Measurements from ENCODE around the gene GLCCI1.
"Not testable (repeated sequence)": the region's sequence is repeated elsewhere in the genome, so short reads cannot be mapped to it uniquely, and the experiment has no call there.

The GLCCI1 gene

GRCh38 chr7:7992506-7992905 is 23.9 kb downstream of the GLCCI1 start:
- no peak for DNase-seq

GRCh38 chr7:7995348-7995747 is 26.8 kb downstream of the GLCCI1 start:
- DNase-seq, result not testable (repeated sequence)

DNA sequence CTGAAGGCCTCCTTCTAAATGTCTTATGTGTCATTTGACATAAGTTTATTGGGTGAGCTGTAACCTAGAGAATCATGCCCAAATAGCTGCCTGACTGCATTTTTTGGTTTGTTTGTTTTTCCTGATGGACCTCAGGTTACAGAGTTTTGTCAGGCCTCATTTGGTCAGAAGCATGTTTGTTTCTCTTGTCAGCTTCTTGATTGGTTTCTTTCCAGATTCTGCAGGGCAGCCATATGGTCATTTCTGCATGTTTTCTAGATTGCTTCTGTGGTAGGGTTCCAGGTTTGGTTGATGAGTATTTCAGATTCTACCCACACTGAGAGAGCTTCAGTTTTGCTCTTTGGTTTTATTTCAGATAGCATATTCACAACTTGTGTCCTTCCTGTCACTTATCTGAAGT is 28.0 kb downstream of the GLCCI1 start:
- no peak for DNase-seq

- no peak for DNase-seq
These were observed 31.8 kb downstream of the GLCCI1 start for GRCh38 chr7:8000315-8000941.

GRCh38 chr7:8003077-8003476 is 34.5 kb downstream of the GLCCI1 start:
- DNase-seq, result no peak

DNA sequence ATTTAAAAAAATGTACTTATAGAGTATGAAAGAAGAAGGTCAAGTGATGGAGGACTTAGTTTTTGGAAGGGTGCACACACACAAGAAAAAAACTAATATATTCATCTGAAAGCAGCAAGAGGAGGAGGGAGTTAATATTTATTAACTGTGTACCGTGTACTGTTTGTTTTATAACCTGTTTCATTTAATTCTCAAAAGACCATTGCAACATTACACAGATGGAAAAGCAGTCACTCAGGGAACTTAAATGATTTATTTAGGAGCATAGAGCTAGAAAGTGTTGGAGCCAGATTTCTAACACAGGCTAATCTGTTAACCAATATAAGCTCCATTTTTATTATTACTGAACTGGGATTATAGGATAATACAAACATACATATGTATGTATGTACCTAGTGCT is 36.7 kb downstream of the GLCCI1 start:
- no peak for DNase-seq

GRCh38 chr7:8014399-8014798 is 45.8 kb downstream of the GLCCI1 start:
- DNase-seq, result no peak

GRCh38 chr7:8015100-8015745 is 46.6 kb downstream of the GLCCI1 start:
- DNase-seq, result no peak

GRCh38 chr7:8015746-8016120 is 47.1 kb downstream of the GLCCI1 start:
- DNase-seq, result no peak

GRCh38 chr7:8017423-8017822 is 48.8 kb downstream of the GLCCI1 start:
- DNase-seq, result no peak

- DNase-seq, result no peak
These were observed 50.4 kb downstream of the GLCCI1 start for GRCh38 chr7:8018961-8019360.

DNA sequence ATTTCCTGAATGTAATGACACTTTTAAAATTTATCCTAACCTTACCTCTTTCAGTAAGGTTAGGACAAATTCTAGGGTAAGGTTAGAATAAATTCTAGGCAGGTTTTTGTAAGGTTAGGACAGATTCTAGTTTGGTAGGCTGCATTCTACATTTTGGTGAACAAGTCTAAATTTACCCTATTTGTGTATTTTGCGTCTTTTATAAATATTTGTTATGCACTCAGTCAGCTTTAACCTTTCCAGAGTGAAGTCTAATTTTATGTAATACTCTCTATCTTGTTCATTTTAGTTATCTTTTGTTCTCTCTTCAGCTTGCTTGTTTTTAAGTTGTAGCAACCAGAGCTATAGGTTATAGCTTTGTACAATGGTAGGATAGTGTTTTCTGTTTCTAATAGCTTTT is 54.0 kb downstream of the GLCCI1 start:
- DNase-seq, result no peak

GRCh38 chr7:8035192-8035591 is 66.6 kb downstream of the GLCCI1 start:
- DNase-seq, result no peak

DNA sequence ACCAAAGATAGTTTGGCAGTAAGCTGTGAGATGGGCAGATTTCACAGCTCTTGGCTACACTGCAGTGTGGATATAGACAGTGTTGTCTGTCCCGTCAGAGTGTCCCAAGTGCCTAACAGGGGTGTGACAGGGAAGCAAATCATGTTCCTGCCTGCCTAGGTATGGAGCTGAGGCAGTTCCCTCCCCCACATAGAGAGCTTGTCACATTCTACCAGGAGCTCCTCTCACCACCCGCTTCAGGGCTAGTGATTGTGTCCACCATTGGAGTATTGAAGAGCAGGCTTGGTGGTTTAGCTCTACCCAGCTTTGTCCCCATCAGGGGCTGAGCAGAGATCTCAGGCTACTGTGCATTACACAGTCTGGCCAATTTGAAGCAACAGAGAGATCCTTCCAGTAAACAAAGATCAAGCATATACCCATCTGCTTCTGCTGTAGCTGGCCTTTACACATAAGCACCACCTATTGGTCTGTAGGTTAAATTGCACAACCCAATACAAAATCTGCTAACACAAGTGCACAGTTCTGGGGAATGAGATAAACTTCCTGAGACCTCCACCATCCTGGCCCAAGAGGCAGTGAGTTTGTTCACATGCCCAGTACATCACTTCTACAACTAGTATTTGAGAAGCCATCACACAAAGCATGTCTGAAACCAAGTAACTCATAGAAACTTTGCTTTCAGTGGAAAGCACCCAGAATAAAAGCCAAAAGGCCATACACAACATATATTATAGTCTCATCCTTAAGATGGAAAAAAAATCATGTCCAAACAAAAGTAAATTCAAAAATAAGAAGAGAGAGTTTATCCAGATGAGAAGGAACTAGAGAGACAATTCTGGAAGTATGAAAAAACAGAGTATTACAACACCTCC is 67.3 kb downstream of the GLCCI1 start:
- DNase-seq, result no peak

GRCh38 chr7:8037151-8037550 is 68.6 kb downstream of the GLCCI1 start:
- no peak for DNase-seq

DNA sequence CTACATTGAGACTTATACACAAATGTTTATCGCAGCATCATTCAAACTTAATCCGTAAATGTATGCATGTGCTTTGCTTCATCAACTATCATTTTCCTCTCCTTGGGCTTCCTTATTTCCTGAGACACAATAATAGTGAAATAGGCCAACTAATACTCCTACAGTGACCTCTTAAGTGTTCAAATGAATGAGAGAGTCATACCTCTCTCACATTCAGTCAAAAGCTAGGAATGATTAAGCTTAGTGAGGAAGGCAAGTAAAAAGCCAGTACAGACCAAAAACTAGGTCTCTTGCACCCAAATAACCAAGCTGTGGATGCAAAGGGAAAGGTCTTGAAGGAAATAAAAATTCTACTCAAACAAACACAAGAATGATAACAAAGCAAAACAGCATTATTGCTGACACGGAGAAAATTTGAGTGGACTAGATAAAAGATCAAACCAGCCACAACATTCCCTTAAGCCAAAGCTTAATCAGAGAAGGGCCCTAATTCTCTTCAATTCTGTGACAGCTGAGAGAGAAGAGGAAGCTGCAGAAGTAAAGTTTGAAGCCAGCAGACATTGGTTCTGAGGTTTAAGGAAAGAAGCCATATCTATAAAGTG is 72.3 kb downstream of the GLCCI1 start:
- DNase-seq, result no peak

GRCh38 chr7:8042796-8043535 is 74.4 kb downstream of the GLCCI1 start:
- DNase-seq, result no peak

GRCh38 chr7:8044761-8045430 is 76.3 kb downstream of the GLCCI1 start:
- no peak for DNase-seq

DNA sequence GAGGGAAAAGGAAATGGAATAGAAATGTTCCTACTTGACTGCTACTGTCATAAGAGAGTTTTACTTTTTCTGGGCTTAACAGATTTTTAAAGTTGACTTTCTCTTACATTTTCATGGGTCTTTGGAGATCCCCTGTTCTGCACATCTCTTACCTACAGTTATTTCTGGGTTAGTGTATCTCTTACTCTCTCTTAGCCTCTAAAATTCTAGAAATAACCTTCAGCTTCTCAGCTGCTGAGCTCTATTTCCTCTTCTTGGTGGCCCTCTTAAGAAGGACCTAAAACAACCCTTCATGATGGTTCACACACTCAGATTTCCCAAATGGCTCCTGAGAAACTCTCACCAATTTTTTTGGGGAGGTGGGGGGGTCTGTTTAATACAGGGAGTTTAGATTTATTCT is 79.5 kb downstream of the GLCCI1 start:
- not testable (repeated sequence) for DNase-seq

DNA sequence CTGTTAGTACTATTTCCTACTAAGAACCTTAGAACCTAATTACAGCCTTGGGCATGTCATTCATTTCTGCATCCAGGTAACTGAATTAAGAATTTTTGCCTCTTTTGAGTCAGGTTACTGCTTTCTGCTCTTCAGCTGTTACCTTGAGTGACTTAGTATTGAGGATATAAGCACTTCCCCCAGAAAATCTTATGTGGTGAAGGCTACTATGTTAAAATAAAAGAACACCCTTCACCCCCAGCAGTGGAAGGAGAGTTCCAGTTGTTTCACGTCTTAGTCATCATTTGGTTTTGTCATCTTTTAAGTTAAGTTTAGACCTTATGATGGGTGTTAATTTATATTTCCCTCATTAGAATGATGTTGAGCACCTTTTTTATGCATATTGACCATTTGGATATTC is 82.8 kb downstream of the GLCCI1 start:
- DNase-seq, result no peak

DNA sequence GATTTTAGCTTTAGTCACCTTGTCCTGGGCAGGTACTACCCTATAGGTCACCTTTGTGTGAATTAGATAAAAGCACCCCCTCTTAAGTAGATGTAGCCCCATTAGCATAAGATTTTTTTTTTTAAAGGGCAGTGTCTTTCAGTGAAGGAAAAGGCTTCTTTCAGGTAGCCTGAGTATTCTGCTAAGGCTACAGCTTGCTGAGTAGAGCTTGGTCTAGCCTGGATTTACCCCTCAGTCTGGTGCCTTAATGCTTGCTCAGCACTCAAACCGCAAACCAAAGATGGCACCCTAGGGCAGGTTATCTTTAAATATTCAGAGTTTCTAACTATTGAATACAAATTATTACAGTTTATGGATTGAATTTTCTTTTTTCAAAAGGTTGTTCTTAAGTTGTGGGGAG is 83.4 kb downstream of the GLCCI1 start:
- DNase-seq, result no peak

DNA sequence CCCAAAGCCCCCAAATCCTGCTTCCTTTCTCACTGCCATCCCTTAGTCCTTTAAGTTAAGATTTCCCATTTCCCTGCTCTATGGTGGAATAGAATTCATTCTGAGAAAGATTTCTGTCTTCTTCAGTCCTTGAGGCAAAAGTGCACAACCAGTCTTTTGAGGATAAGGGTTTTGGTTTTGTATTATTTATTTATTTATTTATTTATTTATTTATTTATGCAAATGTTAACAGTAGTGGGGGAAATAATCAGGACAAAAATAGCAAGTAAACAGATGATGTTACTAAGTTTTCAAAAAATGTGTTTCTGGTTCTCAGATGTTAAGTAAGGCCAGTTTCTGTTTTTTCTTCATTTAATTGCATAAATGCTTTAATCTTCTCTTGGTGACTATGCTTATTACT is 84.2 kb downstream of the GLCCI1 start:
- DNase-seq, result no peak
